Fibroblast of lung (primary cell): ENCODE results near the gene PDE2A. TPM values are rescaled to one million over a fixed set of nuclear protein-coding genes. Genes with fewer than 3 reads are reported as not detected.
A peak's percentile ranks its signal among the peaks of the same experiment; 100 is the strongest.

Source experiments
- DNase-seq, 2 donors: peaks; one replicate each; pipeline versions ENCODE4 v3.0.0 to v3.0.0-alpha.2; 2010; ENCODE audit warnings: low read depth in 2 of 2
- H2AFZ ChIP-seq: 2 replicates; pipeline ENCODE4 v1.5.1; 2012; ENCODE audit warnings: low read length, control low read depth, inconsistent platforms
- H3K27ac ChIP-seq: 2 replicates; pipeline ENCODE4 v1.5.1; 2011; ENCODE audit warnings: low read length, control low read depth; ENCODE audit not compliant: insufficient read depth
- H3K27me3 ChIP-seq: 2 replicates; pipeline ENCODE4 v1.5.1; 2011; ENCODE audit warnings: mild to moderate bottlenecking, low read length; ENCODE audit not compliant: control insufficient read depth, insufficient read depth
- H3K36me3 ChIP-seq: 2 replicates; pipeline ENCODE4 v1.5.1; 2011; ENCODE audit warnings: low read length; ENCODE audit not compliant: control insufficient read depth, insufficient read depth
- H3K4me1 ChIP-seq: 2 replicates; pipeline ENCODE4 v1.5.1; 2011; ENCODE audit warnings: low read length; ENCODE audit not compliant: control insufficient read depth, insufficient read depth; ENCODE audit errors: extremely low read depth
- H3K4me2 ChIP-seq: 2 replicates; pipeline ENCODE4 v1.5.1; 2011; ENCODE audit warnings: low read length, control low read depth; ENCODE audit not compliant: insufficient read depth; ENCODE audit errors: extremely low read depth
- H3K4me3 ChIP-seq, 4 experiments: fragments of 200-600 bp in 1 of 4; sonication (generic) in 1 of 4; replicated peaks in 1 of 4; 2 replicates each; pipeline ENCODE4 v1.5.1; 2011 to 2016; ENCODE audit warnings: low read length in 4 of 4, low read depth in 3 of 4, mild to moderate bottlenecking in 3 of 4, control low read depth in 2 of 4, inconsistent platforms in 1 of 4, mixed read lengths in 1 of 4; ENCODE audit not compliant: insufficient read depth in 1 of 4; ENCODE audit errors: control extremely low read depth in 1 of 4
- H3K79me2 ChIP-seq: 2 replicates; pipeline ENCODE4 v1.5.1; 2012; ENCODE audit warnings: mild to moderate bottlenecking, low read length, inconsistent platforms; ENCODE audit not compliant: control insufficient read depth, insufficient read depth
- H3K9ac ChIP-seq: 2 replicates; pipeline ENCODE4 v1.5.1; 2011; ENCODE audit warnings: mild to moderate bottlenecking, low read length, control low read depth; ENCODE audit not compliant: insufficient read depth
- H3K9me3 ChIP-seq: 2 replicates; pipeline ENCODE4 v1.5.1; 2012; ENCODE audit warnings: low read depth, low read length; ENCODE audit not compliant: control insufficient read depth, insufficient read depth
- H4K20me1 ChIP-seq: 2 replicates; pipeline ENCODE4 v1.5.1; 2011; ENCODE audit warnings: low read length; ENCODE audit not compliant: control insufficient read depth, insufficient read depth; ENCODE audit errors: extremely low read depth
- EZH2 ChIP-seq: IDR thresholded peaks from 2 replicates; pipeline ENCODE4 v1.5.1; 2012; ENCODE audit warnings: low read length, control low read depth, mild to moderate bottlenecking; ENCODE audit errors: missing control alignments
- polyA plus RNA-seq, 2 donors: library from polyadenylated mRNA; depleted of rRNA in 1 of 2; stranded (reverse) in 1 of 2; unstranded in 1 of 2; fragments of >200 nt; gene quantifications; 2 replicates each; pipeline ENCODE4 v1.2.1, GENCODE V29; 2011 to 2012; ENCODE audit warnings: missing spikeins in 1 of 2
- total RNA-seq: library from RNA; depleted of rRNA; stranded (reverse); fragments of >200 nt; gene quantifications from 2 replicates; pipeline ENCODE4 v1.2.1, GENCODE V29; 2014
- TF ChIP-seq, protein P1 (sequence below), 2 donors: IDR thresholded peaks in 1 of 2; conservative IDR thresholded peaks in 1 of 2; 1 replicate in 1 of 2; 2 replicates in 1 of 2; pipeline ENCODE4 v1.5.1; 2011 to 2012; ENCODE audit warnings: low read length in 2 of 2, control low read depth in 1 of 2, inconsistent platforms in 1 of 2, low read depth in 1 of 2, mild to moderate bottlenecking in 1 of 2

The PDE2A gene
- total and polyA plus RNA-seq, 2 donors (not counting 1 experiment from before 2014, with no cell fraction given) = 0.50 to 2.6 TPM

GRCh38 chr11:72621008-72621610 lies 53.1 kb downstream of the PDE2A start:
- DNase-seq = no peak
- Histone ChIP-seq H4K20me1 (no peaks in the 10 kb centered on the region), H3K27me3 (no peaks in the 10 kb centered on the region), H3K4me3 (no peak overlapping the region), H3K9me3 (no peaks in the 10 kb centered on the region), H3K27ac (no peak overlapping the region), H3K4me1 (no peaks in the 10 kb centered on the region), H2AFZ (no peak overlapping the region), H3K9ac (no peak overlapping the region), H3K36me3 (no peaks in the 10 kb centered on the region), H3K4me2 (no peak overlapping the region), H3K79me2 (no peaks in the 10 kb centered on the region)
- TF ChIP-seq EZH2 = no peak
- TF ChIP-seq, protein P1, sequence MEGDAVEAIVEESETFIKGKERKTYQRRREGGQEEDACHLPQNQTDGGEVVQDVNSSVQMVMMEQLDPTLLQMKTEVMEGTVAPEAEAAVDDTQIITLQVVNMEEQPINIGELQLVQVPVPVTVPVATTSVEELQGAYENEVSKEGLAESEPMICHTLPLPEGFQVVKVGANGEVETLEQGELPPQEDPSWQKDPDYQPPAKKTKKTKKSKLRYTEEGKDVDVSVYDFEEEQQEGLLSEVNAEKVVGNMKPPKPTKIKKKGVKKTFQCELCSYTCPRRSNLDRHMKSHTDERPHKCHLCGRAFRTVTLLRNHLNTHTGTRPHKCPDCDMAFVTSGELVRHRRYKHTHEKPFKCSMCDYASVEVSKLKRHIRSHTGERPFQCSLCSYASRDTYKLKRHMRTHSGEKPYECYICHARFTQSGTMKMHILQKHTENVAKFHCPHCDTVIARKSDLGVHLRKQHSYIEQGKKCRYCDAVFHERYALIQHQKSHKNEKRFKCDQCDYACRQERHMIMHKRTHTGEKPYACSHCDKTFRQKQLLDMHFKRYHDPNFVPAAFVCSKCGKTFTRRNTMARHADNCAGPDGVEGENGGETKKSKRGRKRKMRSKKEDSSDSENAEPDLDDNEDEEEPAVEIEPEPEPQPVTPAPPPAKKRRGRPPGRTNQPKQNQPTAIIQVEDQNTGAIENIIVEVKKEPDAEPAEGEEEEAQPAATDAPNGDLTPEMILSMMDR (conservative IDR thresholded peaks at IDR 0.05 in 1 of 2, IDR thresholded peaks at IDR 0.05 in 1 of 2; ENCODE audit: low read depth in 1 of 2, low read length in 2 of 2) = no peak

- H3K9me3 ChIP-seq = no peaks in the 10 kb centered on the region
- no peak overlapping the region for H3K27ac ChIP-seq
- no peaks in the 10 kb centered on the region for H3K79me2 ChIP-seq
- no peak overlapping the region for H3K4me3 ChIP-seq
- peak in 1 of 2 donors; percentile 12 for DNase-seq
- no peaks in the 10 kb centered on the region for H3K4me1 ChIP-seq
- TF ChIP-seq, protein P1 (conservative IDR thresholded peaks at IDR 0.05 in 1 of 2, IDR thresholded peaks at IDR 0.05 in 1 of 2; ENCODE audit: low read depth in 1 of 2, low read length in 2 of 2) = no peak
- TF ChIP-seq EZH2 = no peak
- H3K27me3 ChIP-seq = peaks cover 2% of the 10 kb centered on the region
- H3K36me3 ChIP-seq = no peaks in the 10 kb centered on the region
- H4K20me1 ChIP-seq = no peaks in the 10 kb centered on the region
- no peak overlapping the region for H2AFZ ChIP-seq
- H3K4me2 ChIP-seq = no peak overlapping the region
- no peak overlapping the region for H3K9ac ChIP-seq
Measured at GRCh38 chr11:72618803-72619202, 55.4 kb downstream of the PDE2A start.

GRCh38 chr11:72617080-72617762 lies 57.0 kb downstream of the PDE2A start:
- H4K20me1 ChIP-seq = no peaks in the 10 kb centered on the region
- no peak overlapping the region for H3K4me2 ChIP-seq
- DNase-seq = peak; percentile 15 to 20
- no peaks in the 10 kb centered on the region for H3K4me1 ChIP-seq
- peaks cover 2% of the 10 kb centered on the region for H3K27me3 ChIP-seq
- H2AFZ ChIP-seq = no peak overlapping the region
- no peak overlapping the region for H3K9ac ChIP-seq
- H3K27ac ChIP-seq = no peak overlapping the region
- H3K36me3 ChIP-seq = no peaks in the 10 kb centered on the region
- H3K79me2 ChIP-seq = no peaks in the 10 kb centered on the region
- H3K9me3 ChIP-seq = no peaks in the 10 kb centered on the region
- no peak overlapping the region for H3K4me3 ChIP-seq
- no peak for TF ChIP-seq EZH2
- TF ChIP-seq, protein P1 (conservative IDR thresholded peaks at IDR 0.05 in 1 of 2, IDR thresholded peaks at IDR 0.05 in 1 of 2; ENCODE audit: low read depth in 1 of 2, low read length in 2 of 2) = no peak
